ENCODE data around the gene ANKRD34A.

DNA sequence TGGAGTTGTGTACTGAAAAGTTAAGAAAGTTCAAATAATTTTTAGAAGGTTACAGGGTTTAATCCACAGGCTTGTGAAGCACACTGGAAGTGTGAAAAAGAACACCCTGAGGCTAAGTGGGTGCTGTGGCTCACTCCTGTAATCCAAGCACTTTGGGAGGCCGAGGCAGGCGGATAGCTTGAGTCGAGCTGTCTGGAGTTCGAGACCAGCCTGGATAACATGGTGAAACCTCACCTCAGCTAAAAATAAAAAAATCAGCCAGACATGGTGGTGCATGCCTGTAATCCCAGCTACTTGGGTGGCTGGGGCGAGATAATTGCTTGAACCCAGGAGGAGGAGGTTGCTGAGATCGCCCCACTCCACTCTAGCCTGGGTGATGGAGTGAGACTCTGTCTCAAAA lies 22.2 kb upstream of the ANKRD34A start:
- TF ChIP-seq, protein P1, sequence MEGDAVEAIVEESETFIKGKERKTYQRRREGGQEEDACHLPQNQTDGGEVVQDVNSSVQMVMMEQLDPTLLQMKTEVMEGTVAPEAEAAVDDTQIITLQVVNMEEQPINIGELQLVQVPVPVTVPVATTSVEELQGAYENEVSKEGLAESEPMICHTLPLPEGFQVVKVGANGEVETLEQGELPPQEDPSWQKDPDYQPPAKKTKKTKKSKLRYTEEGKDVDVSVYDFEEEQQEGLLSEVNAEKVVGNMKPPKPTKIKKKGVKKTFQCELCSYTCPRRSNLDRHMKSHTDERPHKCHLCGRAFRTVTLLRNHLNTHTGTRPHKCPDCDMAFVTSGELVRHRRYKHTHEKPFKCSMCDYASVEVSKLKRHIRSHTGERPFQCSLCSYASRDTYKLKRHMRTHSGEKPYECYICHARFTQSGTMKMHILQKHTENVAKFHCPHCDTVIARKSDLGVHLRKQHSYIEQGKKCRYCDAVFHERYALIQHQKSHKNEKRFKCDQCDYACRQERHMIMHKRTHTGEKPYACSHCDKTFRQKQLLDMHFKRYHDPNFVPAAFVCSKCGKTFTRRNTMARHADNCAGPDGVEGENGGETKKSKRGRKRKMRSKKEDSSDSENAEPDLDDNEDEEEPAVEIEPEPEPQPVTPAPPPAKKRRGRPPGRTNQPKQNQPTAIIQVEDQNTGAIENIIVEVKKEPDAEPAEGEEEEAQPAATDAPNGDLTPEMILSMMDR (IDR thresholded peaks at IDR 0.05): no peak
- no peak for TF ChIP-seq FOXP1 (CRISPR knock-in tag; IDR thresholded peaks at IDR 0.05; ENCODE audit: borderline replicate concordance)
- TF ChIP-seq, protein P2, sequence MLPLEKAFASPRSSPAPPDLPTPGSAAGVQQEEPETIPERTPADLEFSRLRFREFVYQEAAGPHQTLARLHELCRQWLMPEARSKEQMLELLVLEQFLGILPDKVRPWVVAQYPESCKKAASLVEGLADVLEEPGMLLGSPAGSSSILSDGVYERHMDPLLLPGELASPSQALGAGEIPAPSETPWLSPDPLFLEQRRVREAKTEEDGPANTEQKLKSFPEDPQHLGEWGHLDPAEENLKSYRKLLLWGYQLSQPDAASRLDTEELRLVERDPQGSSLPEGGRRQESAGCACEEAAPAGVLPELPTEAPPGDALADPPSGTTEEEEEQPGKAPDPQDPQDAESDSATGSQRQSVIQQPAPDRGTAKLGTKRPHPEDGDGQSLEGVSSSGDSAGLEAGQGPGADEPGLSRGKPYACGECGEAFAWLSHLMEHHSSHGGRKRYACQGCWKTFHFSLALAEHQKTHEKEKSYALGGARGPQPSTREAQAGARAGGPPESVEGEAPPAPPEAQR (CRISPR knock-in tag; IDR thresholded peaks at IDR 0.05): no peak
- no peak for TF ChIP-seq ZNF281 (CRISPR knock-in tag; IDR thresholded peaks at IDR 0.05)
- TF ChIP-seq RELA (CRISPR knock-in tag; IDR thresholded peaks at IDR 0.05; ENCODE audit: borderline replicate concordance): no peak
- TF ChIP-seq, protein P3, sequence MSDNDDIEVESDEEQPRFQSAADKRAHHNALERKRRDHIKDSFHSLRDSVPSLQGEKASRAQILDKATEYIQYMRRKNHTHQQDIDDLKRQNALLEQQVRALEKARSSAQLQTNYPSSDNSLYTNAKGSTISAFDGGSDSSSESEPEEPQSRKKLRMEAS (CRISPR knock-in tag; IDR thresholded peaks at IDR 0.05): no peak
- no peak for TF ChIP-seq ETV6 (CRISPR knock-in tag; IDR thresholded peaks at IDR 0.05)
